Stimulated activated CD4-positive, alpha-beta T cell treated with anti-CD3 and anti-CD28 coated beads, Interleukin-1b, Interleukin-23, amount 100 ng/mL, for 1 hour (primary cell): ENCODE results near the gene PTGR1.
A peak's percentile ranks its signal among the peaks of the same experiment; 100 is the strongest.
"Not testable (repeated sequence)": the region's sequence is repeated elsewhere in the genome, so short reads cannot be mapped to it uniquely, and the experiment has no call there.

Source experiments
- DNase-seq, 2 donors: peaks; one replicate each; pipeline ENCODE4 v3.0.0-alpha.2; 2020; ENCODE audit warnings: low read depth in 2 of 2

The PTGR1 gene

DNA sequence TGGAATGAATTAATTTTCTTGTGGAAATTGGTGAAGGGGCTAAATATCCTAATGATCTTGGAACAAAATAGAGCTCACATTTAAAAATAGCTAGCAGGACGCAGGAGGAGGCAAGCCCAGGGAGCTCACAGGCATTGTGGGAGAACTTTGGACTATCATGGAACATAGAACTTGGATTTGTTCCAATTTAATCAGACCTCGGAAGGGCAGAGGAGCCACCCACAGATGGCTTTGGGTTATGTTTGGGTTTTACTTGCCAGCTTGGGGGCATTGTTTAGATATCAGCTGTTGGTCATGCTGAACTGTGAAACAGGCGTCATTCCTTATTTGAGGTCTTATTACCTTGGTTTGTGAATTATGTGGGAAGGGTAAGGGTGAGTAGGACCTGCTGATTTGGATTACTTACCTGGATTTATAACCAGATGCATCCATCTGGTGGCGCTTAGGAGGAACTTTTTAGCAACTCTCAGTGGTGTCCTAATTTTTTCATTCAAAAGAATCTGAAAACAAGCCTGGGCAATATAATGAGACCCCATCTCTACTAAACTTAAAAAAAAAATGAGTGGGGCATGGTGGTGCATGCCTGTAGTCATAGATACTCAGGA is 14.1 kb upstream of the PTGR1 start:
- DNase-seq = no peak

DNA sequence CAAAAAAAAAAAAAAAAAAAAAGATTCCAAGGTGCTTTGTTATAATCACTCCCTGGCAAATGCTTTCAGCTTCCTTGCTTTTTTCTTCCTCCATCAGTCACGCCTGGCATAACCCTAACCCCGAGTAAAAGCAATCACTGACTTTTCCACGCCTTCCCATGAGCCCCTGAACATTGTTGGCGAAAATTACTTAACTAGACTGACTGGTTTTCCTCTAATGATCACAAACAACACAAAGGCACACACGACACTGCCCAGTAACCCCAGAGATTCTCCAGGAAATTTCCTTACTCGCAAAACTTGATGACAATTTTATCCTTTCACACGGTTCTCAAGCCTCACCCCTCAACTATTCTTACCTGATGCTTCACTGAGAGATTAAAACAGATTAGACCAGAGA is 11.4 kb upstream of the PTGR1 start:
- no peak for DNase-seq

- DNase-seq = no peak
Observed at GRCh38 chr9:111610149-111610548, 10.7 kb upstream of the PTGR1 start.

GRCh38 chr9:111605041-111605559 is 5.7 kb upstream of the PTGR1 start:
- DNase-seq = no peak

- DNase-seq = no peak
Observed at GRCh38 chr9:111604054-111604615, 4.7 kb upstream of the PTGR1 start.

- DNase-seq = no peak
Observed at GRCh38 chr9:111603041-111603440, 3.6 kb upstream of the PTGR1 start.

GRCh38 chr9:111601237-111602018 is 2.0 kb upstream of the PTGR1 start:
- DNase-seq = no peak

DNA sequence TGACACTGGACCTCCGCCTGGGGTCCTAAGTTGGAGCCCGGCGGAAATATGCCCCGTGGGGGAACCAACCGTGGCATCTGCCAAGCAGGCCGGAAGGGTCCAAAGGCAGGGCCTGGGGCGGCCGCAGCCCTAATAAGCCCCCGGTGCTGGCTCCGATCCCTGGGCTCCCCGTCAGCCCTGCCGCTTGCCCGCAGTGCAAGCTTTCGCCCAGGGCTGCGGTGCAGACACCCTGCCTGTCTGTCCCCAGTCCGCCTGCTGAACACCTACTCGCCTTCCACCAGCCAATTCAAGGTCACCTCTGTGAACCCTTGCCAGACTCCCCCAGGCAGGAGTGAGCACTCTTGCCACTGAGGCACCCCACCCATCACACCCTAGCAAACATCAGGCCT is 502 bp upstream of the PTGR1 start:
- no peak for DNase-seq

DNA sequence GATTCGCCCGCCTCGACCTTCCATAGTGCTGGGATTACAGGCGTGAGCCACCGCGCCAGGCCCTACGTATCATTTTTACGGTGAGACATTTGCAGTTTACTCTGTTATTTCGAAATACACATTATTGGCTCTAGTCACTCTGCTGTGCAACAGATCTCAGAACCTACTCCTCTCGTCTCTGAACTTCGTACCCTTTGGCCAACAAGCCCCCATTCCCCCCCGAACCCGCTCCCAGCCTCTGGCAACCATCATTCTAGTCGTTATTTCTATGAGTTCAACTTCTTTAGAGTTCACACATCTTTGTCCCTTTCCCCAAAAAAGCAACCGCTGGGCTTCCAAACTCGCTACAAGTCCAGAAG is 735 bp downstream of the PTGR1 start:
- no peak for DNase-seq

GRCh38 chr9:111597852-111598732 is 1.4 kb downstream of the PTGR1 start:
- peak; percentile 17 for DNase-seq

DNA sequence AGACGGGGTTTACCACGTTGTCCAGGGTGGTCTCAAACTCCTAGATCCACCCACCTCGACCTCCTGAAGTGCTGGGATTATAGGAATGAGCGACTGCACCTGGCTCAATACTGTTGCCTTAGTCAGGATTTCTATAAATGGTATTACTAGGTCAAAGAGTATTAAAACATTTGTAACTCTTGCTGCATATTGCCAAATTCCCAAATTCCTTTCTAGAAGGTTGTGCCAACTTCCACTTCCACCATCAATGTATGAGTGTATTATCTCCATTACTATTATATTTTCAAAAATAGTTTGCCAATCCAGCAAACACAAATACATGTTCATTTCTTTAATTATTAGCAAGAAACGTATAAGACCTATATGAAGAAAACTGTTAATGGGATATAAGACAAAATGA is 10.6 kb downstream of the PTGR1 start:
- no peak for DNase-seq

GRCh38 chr9:111586378-111586777 is 13.1 kb downstream of the PTGR1 start:
- DNase-seq = no peak

DNA sequence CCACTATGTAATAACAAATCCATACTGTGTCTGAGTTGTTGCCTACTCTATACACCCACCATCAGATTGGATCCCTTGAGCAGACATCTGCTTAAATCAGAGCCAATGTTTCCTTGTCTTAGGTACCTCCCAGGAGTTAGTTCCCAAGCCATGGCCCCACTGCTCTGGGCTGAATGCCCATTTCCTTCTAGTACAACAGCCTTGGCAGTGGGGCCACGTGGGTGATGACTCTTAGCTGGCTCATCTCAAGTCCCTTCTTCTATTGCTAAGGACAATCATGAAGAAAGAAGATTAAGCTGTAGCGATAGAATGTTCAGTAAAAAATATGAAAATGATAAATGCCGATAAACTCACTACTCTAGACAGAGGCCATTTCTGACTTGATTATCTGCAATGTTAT is 16.6 kb downstream of the PTGR1 start:
- no peak for DNase-seq

DNA sequence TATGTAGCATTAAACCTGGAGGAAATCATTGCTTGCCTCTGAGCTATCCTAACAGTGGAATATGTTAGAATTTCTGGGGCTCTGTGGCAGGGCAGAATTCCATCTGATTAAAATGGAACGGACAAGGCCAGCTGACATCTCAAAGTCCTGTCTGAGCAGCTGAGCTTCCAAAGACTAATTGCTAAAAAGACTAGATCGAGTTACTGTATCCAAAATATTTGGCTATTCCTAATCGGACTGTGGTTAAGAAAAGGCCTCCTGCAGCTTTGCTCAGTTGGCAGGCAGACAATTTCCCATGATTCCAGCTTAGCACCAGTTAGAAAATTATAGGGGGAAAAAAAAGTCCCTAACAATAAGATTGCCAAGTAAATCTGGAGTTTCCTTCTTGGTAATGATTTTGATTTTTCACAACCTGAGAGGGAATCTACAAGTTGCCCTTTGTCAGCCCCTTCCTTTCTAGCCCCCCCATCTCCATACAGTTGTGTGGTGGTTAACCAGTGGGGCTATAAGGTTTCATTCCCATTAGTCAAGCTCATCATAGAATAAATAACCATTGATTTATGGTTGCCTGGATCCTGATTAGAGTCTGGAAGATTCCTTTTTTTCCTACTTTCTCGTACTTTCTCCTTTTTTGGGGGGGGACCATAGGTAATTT is 26.4 kb downstream of the PTGR1 start:
- DNase-seq = no peak

DNA sequence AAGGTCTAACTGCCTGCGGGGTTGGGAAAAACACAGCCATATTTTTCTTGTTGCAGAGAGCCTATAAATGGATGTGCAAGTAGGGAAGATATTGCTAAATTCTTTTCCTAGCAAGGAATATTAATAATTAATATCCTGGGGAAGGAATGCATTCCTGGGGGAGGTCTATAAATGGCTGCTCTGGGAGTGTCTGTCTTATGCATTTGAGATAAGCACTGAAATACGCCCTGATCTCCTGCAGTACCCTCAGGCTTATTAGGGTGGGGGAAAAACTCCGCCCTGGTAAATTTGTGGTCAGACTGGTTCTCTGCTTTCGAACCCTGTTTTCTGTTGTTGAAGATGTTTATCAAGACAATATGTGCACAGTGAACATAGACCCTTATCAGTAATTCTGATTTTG is 31.3 kb downstream of the PTGR1 start:
- not testable (repeated sequence) for DNase-seq

GRCh38 chr9:111566234-111566633 is 33.2 kb downstream of the PTGR1 start:
- no peak for DNase-seq

DNA sequence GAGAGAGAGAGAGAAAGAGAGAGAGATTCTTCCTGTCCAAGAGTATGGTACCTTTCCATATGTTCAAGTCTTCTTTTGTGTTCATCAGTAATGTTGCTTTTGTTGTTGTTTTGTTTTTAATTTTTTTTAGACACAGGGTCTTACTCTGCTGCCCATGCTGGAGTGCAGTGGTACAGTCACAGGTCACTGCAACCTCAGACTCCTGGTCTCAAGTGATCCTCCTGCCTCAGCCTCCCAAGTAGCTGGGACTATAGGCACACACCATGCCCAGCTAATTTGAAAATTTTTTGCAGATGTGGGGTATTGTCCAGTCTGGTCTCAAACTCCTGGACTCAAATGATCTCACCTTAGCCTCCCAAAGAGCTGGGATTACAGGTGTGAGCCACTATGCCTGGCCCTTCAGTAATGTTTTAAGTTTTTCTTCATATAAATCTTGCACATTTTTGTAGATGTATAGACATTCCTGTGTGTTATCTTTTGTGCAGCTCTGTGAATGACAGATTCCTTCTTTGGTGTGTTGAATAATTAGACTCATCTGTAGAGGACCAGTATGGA is 38.2 kb downstream of the PTGR1 start:
- DNase-seq = no peak

DNA sequence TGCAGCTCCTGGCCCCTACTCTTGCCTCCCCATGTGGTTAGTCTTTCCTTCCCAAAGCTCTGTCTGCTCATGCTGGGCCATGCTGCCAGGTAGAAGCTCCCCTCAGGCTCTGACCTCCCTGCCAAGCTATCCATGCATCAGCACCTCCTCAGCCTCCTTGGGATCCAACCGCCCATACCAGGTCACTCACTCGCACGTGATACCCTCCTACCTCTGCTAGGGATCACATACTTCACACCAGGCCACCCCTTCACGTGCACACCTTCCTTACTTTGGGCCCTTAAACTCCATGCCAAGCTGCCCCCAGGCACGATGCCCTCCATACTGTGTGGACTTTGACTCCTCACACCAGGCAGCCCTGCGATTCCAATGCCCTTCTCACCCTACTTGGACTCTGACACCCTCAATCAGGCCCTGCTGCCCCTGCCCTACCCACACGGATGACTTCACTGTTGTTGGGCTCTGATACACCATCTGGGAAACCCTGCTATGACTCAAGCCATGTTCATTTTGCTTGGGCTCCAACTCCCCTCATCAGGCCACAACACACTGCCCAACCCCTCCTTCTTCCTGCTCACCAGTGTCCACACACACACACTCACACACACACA is 40.3 kb downstream of the PTGR1 start:
- DNase-seq = no peak

DNA sequence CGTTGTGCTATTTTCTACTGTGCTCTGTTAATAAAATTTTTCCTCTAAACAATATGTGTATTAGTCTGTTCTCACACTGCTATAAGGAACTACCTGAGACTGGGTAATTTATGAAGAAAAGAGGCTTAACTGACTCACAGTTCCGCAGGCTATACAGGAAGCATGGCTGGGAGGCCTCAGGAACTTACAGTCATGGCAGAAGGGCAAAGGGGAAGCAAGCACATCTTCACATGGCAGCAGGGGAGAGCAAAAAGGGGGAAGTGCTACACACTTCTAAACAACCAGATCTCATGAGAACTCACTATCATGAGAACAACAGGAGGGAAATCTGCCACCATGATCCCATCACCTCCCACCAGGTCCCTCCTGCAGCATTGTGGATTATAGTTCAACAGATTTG is 44.0 kb downstream of the PTGR1 start:
- not testable (repeated sequence) for DNase-seq

- DNase-seq = no peak
Observed at GRCh38 chr9:111548623-111549022, 50.8 kb downstream of the PTGR1 start.
